Kidney (tissue), 14 donors: Measurements from ENCODE around the gene SPAG6. TPM values are rescaled to one million over a fixed set of nuclear protein-coding genes. Genes with fewer than 3 reads are reported as not detected.

Experiments used
- DNase-seq, 5 donors: peaks; one replicate each; pipeline ENCODE4 v3.0.0-alpha.2; 2013 to 2020
- FAIRE-seq: peaks from 2 replicates; lab custom pipeline; 2012; peaks lifted over from hg19 to GRCh38; lab: Jason Lieb, UNC
- H3K27ac ChIP-seq, 2 donors: one replicate each; pipeline ENCODE4 v1.7.0; 2013; ENCODE audit warnings: low read depth in 2 of 2, low read length in 2 of 2, inconsistent platforms in 1 of 2
- H3K27me3 ChIP-seq: one replicate; pipeline ENCODE4 v1.7.1; 2013; ENCODE audit warnings: low read length, inconsistent platforms; ENCODE audit not compliant: control insufficient read depth, insufficient read depth
- H3K36me3 ChIP-seq, 3 donors: one replicate each; pipeline versions ENCODE4 v1.7.0 to v1.7.1; 2013; ENCODE audit warnings: low read length in 3 of 3, control low read depth in 1 of 3, inconsistent platforms in 1 of 3; ENCODE audit not compliant: insufficient read depth in 3 of 3, control insufficient read depth in 2 of 3
- H3K4me1 ChIP-seq, 3 donors: one replicate each; pipeline versions ENCODE4 v1.7.0 to v1.7.1; 2013; ENCODE audit warnings: low read length in 3 of 3, inconsistent platforms in 1 of 3, low read depth in 1 of 3; ENCODE audit not compliant: control insufficient read depth in 2 of 3, insufficient read depth in 2 of 3
- H3K4me3 ChIP-seq, 3 donors: one replicate each; pipeline versions ENCODE4 v1.7.0 to v1.8.1; 2013; ENCODE audit warnings: low read length in 3 of 3, control low read depth in 1 of 3, inconsistent platforms in 1 of 3
- H3K9ac ChIP-seq, 3 donors: one replicate each; pipeline versions ENCODE4 v1.7.0 to v1.7.1; 2013; ENCODE audit warnings: low read length in 3 of 3, control low read depth in 1 of 3, inconsistent platforms in 1 of 3
- H3K9me3 ChIP-seq, 3 donors: one replicate each; pipeline versions ENCODE4 v1.7.0 to v1.7.1; 2013; ENCODE audit warnings: low read length in 3 of 3, control low read depth in 1 of 3, inconsistent platforms in 1 of 3; ENCODE audit not compliant: control insufficient read depth in 2 of 3, insufficient read depth in 1 of 3
- intact Hi-C: fragments of 100-400 bp; cut with DNase I; formaldehyde crosslinking; loops from one replicate; pipeline ENCODE4 v1.11.1; 2022
- polyA plus RNA-seq: library from polyadenylated mRNA; stranded (reverse); fragments of 350-450 nt; fragmentation: Illumina TruSeq; extraction: RNeasy Lipid Tissue Mini Kit (QIAGEN cat#74804); gene quantifications from one replicate; pipeline ENCODE4 v1.2.3, GENCODE V29; 2014; ENCODE audit warnings: low read depth, low replicate concordance; ENCODE audit not compliant: insufficient read depth
- total RNA-seq: library from RNA; stranded (reverse); fragmentation: NEBNext Ultra II Directional; extraction: Animal tissue kit (Norgen Biotek cat#: 25700); gene quantifications from one replicate; pipeline ENCODE4 v1.2.1, GENCODE V29; 2021
- TF ChIP-seq, protein P1 (sequence below): IDR thresholded peaks from 3 replicates; pipeline ENCODE4 v1.5.1; 2012; ENCODE audit warnings: mild to moderate bottlenecking, moderate library complexity, borderline replicate concordance; ENCODE audit not compliant: insufficient read depth; ENCODE audit errors: extremely low read depth
- donor health status: control.
- donor health status: control.
- donor health status: control.
- donor health status: control.
- donor health status: control.
- donor health status: DM: yes; HTN: yes; CAD: no.
- donor health status: Normal renal cell carcinoma (clear cell type).

The SPAG6 gene
- total and polyA plus RNA-seq, 2 donors from 2014 or later: 0.30 to 8.4 TPM

DNA sequence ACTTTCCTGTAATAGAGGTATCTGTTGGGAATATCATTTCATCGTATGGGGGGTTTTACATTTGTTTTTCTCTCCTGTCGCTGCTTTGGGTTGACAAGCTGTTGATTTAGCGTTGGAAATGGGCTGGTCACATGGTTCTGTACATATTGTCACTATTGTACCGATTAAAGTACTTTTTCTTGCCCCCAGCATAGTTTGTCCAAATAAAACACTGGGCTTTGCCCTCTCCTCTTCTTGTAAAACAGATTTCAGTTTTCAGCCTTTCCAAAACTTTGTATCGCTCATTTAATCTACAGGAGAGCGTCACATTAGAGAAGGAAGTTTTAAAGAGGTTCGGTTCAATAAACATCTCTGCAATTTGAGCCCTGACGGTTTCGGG is 20.4 kb upstream of the SPAG6 start:
- TF ChIP-seq, protein P1, sequence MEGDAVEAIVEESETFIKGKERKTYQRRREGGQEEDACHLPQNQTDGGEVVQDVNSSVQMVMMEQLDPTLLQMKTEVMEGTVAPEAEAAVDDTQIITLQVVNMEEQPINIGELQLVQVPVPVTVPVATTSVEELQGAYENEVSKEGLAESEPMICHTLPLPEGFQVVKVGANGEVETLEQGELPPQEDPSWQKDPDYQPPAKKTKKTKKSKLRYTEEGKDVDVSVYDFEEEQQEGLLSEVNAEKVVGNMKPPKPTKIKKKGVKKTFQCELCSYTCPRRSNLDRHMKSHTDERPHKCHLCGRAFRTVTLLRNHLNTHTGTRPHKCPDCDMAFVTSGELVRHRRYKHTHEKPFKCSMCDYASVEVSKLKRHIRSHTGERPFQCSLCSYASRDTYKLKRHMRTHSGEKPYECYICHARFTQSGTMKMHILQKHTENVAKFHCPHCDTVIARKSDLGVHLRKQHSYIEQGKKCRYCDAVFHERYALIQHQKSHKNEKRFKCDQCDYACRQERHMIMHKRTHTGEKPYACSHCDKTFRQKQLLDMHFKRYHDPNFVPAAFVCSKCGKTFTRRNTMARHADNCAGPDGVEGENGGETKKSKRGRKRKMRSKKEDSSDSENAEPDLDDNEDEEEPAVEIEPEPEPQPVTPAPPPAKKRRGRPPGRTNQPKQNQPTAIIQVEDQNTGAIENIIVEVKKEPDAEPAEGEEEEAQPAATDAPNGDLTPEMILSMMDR: no peak
- Histone ChIP-seq H3K9me3 (no peaks in the 10 kb centered on the region), H3K27ac (no peak overlapping the region), H3K36me3 (peaks cover 7 to 9% (median 9%) of the 10 kb centered on the region in 3 donors), H3K4me1 (peaks cover 2 to 11% (median 3%) of the 10 kb centered on the region in 3 donors), H3K4me3 (peak overlapping the region; percentile 56 to 69 (median 66)), H3K9ac (peak overlapping the region in 2 of 3 donors; percentile 52 to 59), H3K27me3 (peaks cover 7% of the 10 kb centered on the region)
- DNase-seq: peak in 1 of 5 donors; percentile 59
- no peak for FAIRE-seq
- intact Hi-C loops: no loop called here

DNA sequence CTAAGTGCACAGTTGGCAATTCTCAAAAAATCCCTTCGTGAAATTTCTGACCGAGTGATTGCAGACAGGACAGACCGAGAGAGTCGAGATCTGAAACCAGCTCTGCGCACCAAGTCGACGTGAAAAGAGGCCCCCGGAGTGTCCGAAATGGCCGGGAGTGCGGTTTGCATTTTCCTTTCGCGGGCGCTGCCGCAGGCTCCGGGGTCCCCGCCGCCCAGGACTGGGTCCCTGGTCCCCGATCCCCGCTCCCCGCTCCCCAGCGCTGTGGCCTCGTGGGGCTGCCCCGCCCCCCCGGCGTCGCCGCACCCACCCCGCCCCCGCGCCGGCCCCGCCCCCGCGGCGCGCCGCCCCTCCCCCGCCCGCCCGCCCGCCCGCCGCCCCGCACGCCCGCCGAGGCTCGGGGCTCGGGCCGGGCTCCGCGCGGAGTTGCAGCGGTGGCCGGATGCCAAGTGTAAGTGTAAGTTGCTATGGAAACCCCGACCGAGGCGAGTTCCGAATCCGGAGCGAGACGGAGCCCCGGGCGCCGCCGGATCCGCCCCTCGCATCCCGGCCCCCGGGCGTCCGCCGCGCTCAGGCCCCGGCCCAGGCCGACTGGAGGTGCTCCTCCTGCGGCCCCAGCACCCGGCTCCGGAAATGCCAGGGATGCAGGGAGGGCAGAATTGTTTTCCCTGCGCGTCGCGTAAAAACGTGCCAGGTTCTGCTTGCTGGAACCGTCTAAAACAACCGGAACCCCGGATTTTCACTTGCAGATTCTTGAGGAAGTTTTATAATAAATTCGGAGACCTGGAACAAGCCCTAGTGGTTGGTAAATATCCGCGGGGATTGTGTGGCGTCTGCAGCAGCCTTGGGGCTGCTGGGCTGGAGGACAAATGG is 19.8 kb upstream of the SPAG6 start:
- Histone ChIP-seq H3K36me3 (peaks cover 7 to 11% (median 9%) of the 10 kb centered on the region in 3 donors), H3K27me3 (peaks cover 7% of the 10 kb centered on the region), H3K9me3 (no peaks in the 10 kb centered on the region), H3K9ac (peak overlapping the region in 2 of 3 donors; percentile 52 to 59), H3K4me3 (peak overlapping the region; percentile 56 to 69 (median 66)), H3K4me1 (peaks cover 0 to 8% (median 2%) of the 10 kb centered on the region in 3 donors), H3K27ac (peak overlapping the region in 1 of 2 donors; percentile 36)
- FAIRE-seq (no peak), DNase-seq (peak; percentile 83 to 93 (median 88))
- TF ChIP-seq, protein P1: no peak
- intact Hi-C loops: no loop called here

DNA sequence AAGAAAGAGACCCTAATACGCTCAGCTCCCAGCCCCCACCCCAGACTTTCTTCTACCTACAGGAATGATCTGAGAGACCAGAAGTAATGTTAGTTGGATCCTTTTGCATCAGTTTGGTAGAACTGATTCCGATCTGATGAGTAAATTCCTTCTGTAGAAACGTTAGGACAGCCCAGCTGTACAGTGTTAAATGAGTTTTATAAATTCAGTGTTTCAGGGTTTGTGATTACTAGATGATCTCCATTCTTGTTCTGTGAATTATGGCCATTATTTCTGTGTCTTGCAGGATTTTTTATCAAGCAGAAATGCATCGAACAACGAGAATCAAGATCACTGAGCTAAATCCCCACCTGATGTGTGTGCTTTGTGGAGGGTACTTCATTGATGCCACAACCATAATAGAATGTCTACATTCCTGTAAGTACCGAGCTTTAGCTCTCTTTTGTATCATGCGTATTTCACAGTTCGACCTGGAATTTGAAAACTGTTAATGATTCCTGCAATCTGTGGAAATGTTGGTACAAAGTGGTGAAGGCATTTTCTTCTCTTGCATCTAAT is 19.1 kb upstream of the SPAG6 start:
- no peak for FAIRE-seq
- H3K9ac ChIP-seq: peak overlapping the region in 1 of 3 donors; percentile 2
- no peak for DNase-seq
- peaks cover 7 to 11% (median 9%) of the 10 kb centered on the region in 3 donors for H3K36me3 ChIP-seq
- peak overlapping the region; percentile 30 to 56 (median 47) for H3K4me3 ChIP-seq
- intact Hi-C loops: no loop called here
- no peak overlapping the region for H3K27ac ChIP-seq
- peaks cover 0 to 8% (median 2%) of the 10 kb centered on the region in 3 donors for H3K4me1 ChIP-seq
- peaks cover 7% of the 10 kb centered on the region for H3K27me3 ChIP-seq
- TF ChIP-seq, protein P1: no peak
- no peaks in the 10 kb centered on the region for H3K9me3 ChIP-seq
